NCI-H1092 treated with DMSO at 0.1 percent for 48 hours (cell line): ENCODE measurements around the gene C1orf226.
"Not testable (repeated sequence)": the region's sequence is repeated elsewhere in the genome, so short reads cannot be mapped to it uniquely, and the experiment has no call there.

ENCODE experiments used
- DNase-seq: peaks from one replicate; lab custom pipeline; 2025; lab: John Stamatoyannopoulos, UW

C1orf226 gene

GRCh38 chr1:162407539-162407938 is 26.0 kb downstream of the C1orf226 start:
- no peak for DNase-seq

GRCh38 chr1:162412002-162412401 is 30.5 kb downstream of the C1orf226 start, which contains the start of gene SH2D1B:
SH2D1B (minus strand) TSS chr1:162412136; CDS start chr1:162412016, 120 bp downstream.
- no peak for DNase-seq

GRCh38 chr1:162416215-162416614 is 34.7 kb downstream of the C1orf226 start:
- no peak for DNase-seq

- no peak for DNase-seq
Measured at GRCh38 chr1:162416909-162417308, 35.4 kb downstream of the C1orf226 start.

GRCh38 chr1:162417650-162418049 is 36.1 kb downstream of the C1orf226 start:
- no peak for DNase-seq

- DNase-seq: not testable (repeated sequence)
Measured at GRCh38 chr1:162418584-162418983, 37.1 kb downstream of the C1orf226 start.

- not testable (repeated sequence) for DNase-seq
Measured at GRCh38 chr1:162419450-162419931, 38.0 kb downstream of the C1orf226 start.

- DNase-seq: no peak
Measured at GRCh38 chr1:162420120-162420519, 38.6 kb downstream of the C1orf226 start.

- no peak for DNase-seq
Measured at GRCh38 chr1:162421258-162422164, 40.0 kb downstream of the C1orf226 start.

- DNase-seq: no peak
Measured at GRCh38 chr1:162422662-162423375, 41.3 kb downstream of the C1orf226 start.

- no peak for DNase-seq
Measured at GRCh38 chr1:162430583-162430982, 49.1 kb downstream of the C1orf226 start.

GRCh38 chr1:162432977-162433713 is 51.6 kb downstream of the C1orf226 start:
- not testable (repeated sequence) for DNase-seq
